Measurements from ENCODE around the gene TPT1.
"Not testable (repeated sequence)": the region's sequence is repeated elsewhere in the genome, so short reads cannot be mapped to it uniquely, and the experiment has no call there.

Gene TPT1

DNA sequence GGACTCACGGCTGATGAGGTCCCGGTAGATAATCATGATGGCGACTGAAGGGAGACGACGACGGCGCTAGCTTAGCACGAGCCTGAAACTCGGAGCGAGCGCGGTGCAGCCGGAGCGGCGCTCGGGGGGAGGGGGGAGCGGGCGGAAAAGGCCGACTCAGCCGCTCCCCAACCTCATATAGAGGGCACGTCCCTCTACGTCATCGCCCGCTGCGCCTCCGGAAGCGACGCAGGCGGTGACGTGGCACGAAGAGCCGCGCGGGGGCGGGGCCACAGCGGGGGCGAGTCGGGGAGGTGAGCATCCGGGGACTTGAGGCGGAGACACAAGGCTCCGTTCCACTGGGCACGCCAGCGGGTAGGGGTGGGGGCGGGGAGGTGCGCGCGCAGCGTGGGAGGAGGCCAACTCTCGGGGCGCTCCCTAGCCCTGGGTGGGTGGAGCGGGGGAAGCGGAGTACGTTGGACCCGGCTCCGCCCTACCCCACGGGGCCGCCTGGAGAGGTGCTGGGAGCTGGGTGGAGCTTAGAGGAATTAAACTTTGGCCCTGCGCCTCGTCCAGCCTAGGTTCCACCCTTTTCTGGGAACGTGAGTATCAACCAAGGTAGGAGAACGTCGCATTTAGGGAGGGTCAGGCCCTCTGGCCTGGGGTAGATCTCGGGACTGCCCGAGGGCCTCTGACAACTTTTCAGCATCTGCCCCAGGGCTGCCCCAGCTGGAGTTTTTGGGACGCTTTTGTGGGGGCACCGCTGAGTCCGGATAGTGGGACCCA is at the start of gene TPT1:
Gene TPT1, minus strand, starts transcription at position 150 of the 765 bp plus-strand sequence. Its CDS starts 114 bp downstream, at position 36.
- FAIRE-seq (peak; percentile 71), DNase-seq (ENCODE audit: insufficient read length, low spot score) (peak; percentile 95)

DNA sequence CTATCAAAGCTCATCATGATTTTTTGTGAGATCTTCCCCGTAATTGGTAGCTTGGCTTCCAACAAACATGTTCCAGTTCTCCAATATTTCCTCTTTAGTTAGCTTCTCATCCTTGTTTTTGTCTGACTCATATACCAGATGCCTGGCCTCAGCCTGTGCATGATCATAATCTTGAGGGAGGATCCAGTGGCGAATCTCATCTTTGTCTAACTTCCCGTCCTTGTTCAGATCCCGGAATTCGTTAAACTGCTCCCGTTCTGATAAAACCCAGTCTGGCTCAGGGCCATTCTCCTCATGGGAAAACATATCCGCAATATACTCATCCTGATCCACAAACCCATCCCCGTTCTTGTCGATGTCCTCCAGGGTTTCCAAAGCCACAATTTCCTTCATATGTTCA is 49.4 kb upstream of the TPT1 start:
- not testable (repeated sequence) for FAIRE-seq; DNase-seq (ENCODE audit: insufficient read length, low spot score)

DNA sequence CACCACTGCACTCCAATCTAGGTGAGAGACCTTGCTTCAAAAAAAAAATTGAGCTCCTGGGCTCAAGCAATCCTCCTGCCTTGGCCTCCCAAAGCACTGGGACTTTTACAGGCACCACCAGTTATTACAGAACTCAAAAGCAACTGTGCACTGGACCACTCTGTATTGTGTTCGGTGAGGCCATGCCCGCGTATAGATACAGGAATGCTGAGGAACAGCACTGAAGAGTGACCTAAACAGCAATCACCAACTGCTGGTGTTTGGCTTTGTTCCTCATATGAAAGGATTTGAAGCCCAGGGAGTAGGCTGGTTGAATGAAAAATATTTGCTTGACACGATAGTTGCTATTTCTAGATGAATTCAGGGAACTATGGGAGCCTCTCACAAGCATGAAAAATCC is 47.7 kb upstream of the TPT1 start:
- FAIRE-seq (no peak), DNase-seq (ENCODE audit: insufficient read length, low spot score) (no peak)

DNA sequence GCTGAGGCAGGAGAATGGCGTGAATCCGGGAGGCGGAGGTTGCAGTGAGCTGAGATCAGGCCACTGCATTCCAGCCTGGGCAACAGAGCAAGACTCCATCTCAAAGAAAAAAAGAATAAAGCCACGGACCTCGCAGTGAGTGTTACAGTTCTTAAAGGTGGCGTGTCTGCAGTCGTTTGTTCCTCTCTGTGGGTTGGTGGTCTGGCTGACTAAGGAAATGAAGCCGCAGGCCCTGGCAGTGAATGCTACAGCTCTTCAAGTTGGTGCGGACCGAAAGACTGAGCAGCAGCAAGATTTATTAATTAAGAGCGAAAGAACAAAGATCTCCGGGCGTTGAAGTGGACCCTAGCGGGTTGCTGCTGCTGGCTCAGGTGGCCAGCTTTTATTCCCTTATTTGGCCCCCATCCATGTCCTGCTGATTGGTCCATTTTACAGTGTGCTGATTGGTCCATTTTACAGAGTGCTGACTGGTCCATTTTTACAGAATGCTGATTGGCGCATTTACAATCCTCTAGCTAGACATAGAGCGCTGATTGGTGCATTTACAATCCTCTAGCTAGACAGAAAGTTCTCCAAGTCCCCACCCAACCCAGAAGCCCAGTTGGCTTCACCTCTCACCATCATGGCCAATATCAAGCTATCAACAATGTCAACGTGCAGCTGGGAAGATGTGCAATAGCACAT is 46.1 kb upstream of the TPT1 start:
- not testable (repeated sequence) for FAIRE-seq; DNase-seq (ENCODE audit: insufficient read length, low spot score)

DNA sequence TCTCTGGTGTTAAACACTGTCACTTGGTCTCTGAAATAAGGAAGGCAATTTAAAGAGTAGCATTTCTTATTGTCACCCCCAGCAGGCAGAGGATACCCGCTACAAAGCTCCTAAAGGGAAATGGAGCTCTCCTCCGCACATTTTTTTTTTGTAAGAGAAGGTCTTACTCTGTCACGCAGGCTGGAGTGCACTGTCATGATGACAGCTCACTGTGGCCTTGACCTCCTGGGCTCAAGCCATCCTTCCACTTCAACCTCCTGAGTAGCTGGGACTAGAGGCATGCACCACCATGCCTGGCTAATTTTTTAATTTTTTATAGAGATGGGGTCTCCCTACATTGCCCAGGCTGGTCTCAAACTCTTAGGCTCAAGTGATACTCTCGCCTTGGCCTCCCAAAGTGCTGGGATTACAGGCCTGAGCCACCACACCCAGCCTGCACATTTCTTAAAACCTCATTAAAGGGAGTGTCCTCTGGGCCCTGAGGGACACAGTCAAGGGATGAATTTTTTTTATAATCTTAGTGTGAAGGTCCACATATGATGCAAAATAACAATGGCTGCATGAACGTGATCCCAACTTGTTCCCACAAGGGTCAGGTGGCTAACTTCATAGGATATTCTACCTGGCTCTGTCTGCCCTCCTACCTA is 45.0 kb upstream of the TPT1 start:
- FAIRE-seq: no peak
- DNase-seq (ENCODE audit: insufficient read length, low spot score): no peak

DNA sequence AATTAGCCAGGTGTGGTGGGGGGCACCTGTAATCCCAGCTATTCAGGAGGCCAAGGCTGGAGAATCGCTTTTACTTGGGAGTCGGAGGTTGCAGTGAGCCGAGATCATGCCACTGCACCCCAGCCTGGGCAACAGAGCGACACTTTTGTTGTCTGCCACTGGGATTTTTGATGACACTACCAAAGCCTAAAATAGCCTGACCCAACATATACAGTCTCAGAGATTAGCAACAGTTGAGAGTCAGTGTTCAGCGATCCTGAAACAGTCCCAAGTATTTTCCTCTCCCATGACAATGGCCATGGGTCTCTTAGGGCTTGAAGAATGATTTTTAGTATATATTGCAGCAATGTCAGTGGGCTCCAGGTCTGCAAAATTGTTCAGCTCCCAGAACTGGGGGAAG is 44.3 kb upstream of the TPT1 start:
- no peak for DNase-seq (ENCODE audit: insufficient read length, low spot score)
- FAIRE-seq: no peak

DNA sequence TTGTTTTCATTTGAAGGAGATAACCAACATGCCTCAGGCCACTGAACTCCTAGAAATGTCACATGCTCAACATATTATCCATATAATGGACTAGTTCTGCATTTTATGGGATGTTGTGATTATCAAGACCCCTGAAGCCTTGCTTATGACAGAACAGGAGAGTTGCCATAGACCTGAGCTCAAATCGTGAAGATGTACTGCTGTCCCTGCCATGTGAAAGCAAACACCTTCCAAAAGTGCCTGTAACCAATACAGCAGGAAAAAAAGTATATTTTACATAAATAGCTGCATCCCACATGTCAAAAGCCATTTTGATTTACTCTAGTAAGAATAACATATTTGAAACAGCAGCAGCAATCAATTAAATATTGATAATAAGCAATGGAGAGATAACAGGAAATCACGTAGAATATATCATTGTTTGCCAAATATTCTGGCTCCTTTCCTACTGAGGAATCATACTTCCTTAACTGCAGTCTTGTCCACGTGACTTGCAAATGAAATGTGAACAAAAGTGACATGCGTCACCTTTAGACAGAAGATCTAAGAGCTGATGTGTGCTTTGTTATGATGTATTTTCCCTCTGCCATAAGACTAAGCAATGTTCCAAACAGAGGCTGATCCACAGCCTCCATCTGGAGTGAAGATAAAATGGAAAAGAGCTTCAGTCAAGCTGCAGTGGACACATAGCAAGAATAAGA is 43.6 kb upstream of the TPT1 start:
- FAIRE-seq (no peak), DNase-seq (ENCODE audit: insufficient read length, low spot score) (no peak)

DNA sequence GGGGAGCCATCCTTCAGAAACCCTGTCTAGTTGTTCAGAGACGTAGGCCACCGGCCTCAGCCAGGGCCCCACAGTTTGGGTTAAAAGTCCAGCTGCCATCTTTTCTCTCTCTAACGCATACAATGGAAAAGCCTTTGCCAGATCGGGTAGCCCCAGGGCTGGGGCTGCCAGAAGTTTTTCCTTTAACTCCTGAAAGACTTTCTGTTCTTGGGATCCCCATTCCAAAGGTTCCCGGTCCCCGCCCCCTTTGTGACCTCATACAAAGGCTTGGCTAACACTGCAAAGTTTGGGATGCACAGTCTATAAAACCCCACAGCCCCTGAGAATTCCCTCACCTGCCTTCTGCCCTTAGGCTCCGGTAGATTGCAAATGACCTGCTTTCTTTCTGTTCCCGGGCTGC is 41.8 kb upstream of the TPT1 start:
- FAIRE-seq; DNase-seq (ENCODE audit: insufficient read length, low spot score): not testable (repeated sequence)

DNA sequence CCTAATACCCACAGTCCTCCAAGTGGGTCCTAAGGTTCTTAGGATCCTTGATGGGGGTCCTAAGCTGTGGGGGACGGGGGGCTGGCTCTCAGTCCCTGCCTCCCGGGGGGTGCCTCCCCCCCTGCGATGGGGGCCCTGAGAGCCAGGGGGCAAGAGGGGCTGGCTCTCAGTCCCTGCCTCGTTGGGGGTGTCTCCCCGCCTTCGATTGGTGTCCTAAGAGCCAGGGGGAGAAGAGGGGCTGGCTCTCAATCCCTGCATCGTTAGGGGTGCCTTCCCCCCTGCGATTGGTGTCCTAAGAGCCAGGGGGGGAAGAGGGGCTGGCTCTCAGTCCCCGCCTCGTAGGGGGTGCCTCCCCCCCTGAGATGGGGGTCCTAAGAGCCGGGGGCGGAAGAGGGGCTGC is 40.2 kb upstream of the TPT1 start:
- DNase-seq (ENCODE audit: insufficient read length, low spot score): no peak
- no peak for FAIRE-seq

DNA sequence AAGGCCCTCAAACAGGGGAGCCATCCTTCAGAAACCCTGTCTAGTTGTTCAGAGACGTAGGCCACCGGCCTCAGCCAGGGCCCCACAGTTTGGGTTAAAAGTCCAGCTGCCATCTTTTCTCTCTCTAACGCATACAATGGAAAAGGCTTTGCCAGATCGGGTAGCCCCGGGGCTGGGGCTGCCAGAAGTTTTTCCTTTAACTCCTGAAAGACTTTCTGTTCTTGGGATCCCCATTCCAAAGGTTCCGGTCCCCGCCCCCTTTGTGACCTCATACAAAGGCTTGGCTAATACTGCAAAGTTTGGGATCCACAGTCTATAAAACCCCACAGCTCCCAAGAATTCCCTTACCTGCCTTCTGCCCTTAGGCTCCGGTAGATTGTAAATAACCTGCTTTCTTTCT is 39.7 kb upstream of the TPT1 start:
- not testable (repeated sequence) for DNase-seq (ENCODE audit: insufficient read length, low spot score); FAIRE-seq

DNA sequence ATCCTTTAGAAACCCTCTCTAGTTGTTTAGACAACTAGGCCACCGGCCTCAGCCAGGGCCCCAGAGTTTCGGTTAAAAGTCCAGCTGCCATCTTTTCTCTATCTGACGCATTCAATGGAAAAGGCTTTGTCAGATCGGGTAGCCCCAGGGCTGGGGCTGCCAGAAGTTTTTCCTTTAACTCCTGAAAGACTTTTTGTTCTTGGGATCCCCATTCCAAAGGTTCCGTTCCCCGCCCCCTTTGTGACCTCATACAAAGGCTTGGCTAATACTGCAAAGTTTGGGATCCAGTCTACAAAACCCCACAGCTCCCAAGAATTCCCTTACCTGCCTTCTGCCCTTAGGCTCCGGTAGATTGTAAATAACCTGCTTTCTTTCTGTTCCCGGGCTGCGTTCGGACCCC is 38.5 kb upstream of the TPT1 start:
- DNase-seq (ENCODE audit: insufficient read length, low spot score); FAIRE-seq: not testable (repeated sequence)

DNA sequence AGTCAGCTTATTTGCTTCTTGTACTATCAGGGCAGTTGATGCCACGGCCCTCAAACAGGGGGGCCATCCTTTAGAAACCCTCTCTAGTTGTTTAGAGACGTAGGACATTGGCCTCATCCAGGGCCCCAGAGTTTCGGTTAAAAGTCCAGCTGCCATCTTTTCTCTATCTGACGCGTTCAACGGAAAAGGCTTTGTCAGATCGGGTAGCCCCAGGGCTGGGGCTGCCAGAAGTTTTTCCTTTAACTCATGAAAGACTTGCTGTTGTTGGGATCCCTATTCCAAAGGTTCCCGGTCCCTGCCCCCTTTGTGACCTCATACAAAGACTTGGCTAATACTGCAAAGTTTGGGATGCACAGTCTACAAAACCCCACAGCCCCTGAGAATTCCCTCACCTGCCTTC is 37.8 kb upstream of the TPT1 start:
- FAIRE-seq; DNase-seq (ENCODE audit: insufficient read length, low spot score): not testable (repeated sequence)

DNA sequence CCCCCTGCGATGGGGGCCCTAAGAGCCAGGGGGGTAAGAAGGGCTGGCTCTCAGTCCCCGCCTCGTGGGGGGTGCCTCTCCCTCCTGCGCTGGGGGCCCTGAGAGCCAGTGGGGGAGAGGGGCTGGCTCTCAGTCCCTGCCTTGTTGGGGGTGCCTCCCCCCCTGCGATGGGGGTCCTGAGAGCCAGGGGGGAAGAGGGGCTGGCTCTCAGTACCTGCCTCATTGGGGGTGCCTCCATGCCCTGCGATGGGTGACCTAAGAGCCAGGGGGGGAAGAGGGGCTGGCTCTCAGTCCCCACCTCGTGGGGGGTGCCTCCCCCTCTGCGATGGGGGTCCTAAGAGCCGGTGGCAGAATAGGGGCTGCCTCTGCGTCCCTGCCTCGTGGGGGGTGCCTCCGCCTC is 36.3 kb upstream of the TPT1 start:
- not testable (repeated sequence) for FAIRE-seq; DNase-seq (ENCODE audit: insufficient read length, low spot score)

DNA sequence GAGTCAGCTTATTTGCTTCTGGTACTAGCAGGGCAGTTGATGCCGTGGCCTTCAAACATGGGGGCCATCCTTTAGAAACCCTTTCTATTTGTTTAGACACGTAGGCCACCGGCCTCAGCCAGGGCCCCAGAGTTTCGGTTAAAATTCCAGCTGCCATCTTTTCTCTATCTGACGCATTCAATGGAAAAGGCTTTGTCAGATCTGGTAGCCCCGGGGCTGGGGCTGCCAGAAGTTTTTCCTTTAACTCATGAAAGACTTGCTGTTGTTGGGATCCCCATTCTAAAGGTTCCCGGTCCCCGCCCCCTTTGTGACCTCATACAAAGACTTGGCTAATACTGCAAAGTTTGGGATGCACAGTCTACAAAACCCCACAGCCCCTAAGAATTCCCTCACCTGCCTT is 35.7 kb upstream of the TPT1 start:
- not testable (repeated sequence) for DNase-seq (ENCODE audit: insufficient read length, low spot score); FAIRE-seq

DNA sequence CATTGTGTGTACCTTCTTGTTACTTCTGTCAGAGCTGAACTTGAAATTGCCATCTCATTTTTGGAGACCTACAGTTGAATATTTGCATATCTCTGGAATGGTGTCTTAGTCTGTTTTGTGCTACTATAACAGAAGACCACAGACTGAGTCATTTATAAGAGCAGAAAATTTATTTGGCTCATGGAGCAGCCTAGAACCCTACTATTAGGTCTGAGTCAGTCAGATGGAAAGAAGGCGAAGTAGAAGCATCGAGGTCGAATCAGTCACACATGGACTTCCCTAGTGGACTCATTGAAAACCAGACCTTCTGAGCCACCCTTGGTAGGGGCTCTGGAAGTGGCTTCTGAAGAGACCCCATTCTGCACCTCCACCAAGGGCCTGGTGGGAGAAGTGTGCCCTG is 33.9 kb upstream of the TPT1 start:
- DNase-seq (ENCODE audit: insufficient read length, low spot score): no peak
- FAIRE-seq: no peak

DNA sequence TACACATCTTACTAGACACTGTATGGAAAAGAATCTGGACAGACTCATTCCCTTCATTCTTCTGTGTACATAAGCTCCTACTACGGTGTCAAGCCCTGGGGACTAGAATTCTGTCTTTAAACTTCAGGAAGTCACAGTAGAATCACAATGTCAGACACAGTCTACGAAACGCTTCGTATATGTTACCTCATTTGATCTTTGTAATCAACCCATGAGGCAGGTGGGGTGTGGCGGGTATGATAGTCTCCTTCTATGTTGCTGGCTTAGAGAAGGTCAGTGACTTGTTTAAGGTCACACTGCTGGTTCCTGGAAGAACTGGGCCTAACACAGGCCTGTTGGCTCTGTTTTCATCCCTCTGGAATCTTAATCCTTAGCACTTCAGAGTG is 32.2 kb upstream of the TPT1 start:
- DNase-seq (ENCODE audit: insufficient read length, low spot score): no peak
- no peak for FAIRE-seq

DNA sequence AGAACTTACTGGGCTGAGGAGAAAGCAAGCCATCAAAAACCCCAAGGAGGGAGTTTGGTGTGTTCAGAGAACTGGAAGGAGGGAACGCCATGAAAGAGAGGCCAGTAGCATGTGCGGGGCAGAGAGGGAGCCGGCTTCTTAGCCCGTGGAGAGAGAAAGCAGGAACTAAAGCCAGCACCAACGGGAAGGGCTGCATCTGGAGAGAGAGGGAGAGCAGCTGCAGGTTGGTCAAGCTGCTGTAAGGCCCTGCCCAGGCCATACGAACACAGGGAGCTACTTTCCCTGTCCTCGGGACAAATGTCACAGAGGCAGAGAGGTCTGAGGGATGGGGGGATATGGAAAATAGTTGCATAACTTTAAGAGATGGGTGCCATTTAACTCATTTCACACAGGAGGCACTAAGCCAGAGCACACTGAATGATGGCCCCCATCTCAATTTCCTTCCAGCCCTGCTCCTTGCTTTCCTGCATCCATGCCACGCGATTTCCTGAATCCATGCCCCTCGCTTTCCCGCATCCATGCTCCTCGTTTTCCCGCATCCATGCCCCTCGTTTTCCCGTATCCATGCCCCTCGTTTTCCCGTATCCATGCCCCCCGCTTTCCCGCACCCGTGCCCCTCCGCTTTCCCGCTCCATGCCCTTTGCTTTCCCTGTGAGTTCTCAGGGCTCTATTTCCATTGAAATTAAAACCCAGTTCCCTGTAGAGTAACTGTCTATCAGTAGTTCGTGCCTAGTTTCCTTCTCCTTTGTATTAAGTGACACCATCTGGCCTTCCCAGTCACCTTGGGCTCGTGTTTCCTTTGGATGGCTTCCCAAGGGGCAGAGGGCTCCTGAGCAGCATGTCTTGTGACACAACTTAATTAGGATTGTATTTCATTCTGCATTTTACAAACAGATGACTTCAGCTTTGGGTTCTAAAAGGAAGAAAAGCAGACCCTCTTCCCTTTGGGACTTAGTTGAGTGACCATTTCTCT is 31.5 kb upstream of the TPT1 start:
- no peak for FAIRE-seq

DNA sequence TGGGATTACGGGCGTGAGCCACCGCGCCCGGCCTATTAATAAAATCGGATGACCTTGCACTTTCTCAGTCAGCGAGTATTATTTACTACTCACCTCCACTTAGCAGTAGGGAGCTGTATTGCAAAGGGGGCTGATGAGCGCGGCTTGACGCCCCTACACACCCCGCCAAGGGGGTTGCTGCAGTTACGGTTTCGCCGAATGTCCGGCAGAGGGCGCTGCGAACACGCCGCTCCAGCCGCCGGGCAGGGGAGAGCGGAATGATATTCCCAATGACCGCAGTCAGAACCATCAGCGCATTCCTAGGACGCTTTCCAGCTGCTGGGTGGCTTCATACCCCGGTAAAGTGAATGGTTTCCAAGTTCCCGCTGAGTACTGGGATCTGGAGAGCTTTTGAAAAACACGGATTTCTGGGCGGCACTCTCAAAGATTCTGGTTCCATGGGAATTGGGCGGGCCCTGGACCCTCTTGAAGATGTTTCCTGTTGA is 30.0 kb upstream of the TPT1 start:
- peak; percentile 69 for DNase-seq (ENCODE audit: insufficient read length, low spot score)
- FAIRE-seq: no peak

More for the DNA sequence above, 31.5 kb upstream of the TPT1 start:
- no peak for DNase-seq (ENCODE audit: insufficient read length, low spot score)

DNA sequence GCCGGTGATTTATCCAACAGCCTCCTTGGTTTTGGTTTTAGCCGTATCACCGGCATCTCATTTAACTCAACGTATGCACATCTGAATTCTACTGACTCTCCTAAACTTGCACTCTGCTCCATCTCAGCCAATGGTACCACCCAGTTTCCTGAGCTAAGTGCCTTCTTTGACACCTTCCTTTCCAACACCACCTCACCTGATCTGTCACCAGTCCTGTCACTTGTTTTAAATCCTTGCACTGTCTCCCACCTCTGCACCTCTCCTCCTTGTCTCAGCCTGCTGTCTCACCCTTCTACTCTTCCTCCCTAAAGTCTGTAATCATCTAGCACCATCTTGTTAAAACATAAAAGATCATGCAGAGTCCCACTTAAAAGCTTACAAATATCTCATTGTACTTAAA is 28.1 kb upstream of the TPT1 start:
- DNase-seq (ENCODE audit: insufficient read length, low spot score) (no peak), FAIRE-seq (no peak)

DNA sequence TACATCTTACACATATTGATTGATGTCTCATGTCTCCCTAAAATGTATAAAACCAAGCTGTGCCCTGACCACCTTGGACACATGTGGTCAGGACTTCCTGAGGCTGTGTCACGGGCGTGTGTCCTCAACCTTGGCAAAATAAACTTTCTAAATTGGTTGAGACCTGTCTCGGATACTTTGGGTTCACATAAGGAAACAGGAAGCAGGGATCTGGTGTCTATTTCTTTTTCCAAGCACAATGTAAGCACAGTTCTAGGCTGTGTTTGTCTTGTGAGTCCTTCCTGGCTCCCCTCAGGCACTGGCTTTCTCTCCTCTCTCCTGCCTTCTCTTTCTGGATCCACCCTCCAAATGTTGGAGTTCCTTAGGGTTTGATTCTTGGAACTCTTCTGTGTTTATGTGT is 27.6 kb upstream of the TPT1 start:
- FAIRE-seq (no peak), DNase-seq (ENCODE audit: insufficient read length, low spot score) (no peak)

Measured in HTR-8/SVneo (cell line).